Thyroid gland (tissue), 4 donors: ENCODE measurements around the gene DCHS1.

Experiments used
- CTCF ChIP-seq, 6 experiments: fragments of 200-600 bp in 3 of 6; fragments of 450-650 bp in 3 of 6; sonication (generic) in 3 of 6; IDR thresholded peaks; one replicate each; pipeline ENCODE4 v1.5.1; 2016 to 2019; ENCODE audit warnings: antibody characterized with exemption in 6 of 6, mild to moderate bottlenecking in 2 of 6, inconsistent platforms in 1 of 6, moderate library complexity in 1 of 6
- POLR2A ChIP-seq, 2 donors: fragments of 450-650 bp; IDR thresholded peaks; one replicate each; pipeline ENCODE4 v1.6.1; 2017; ENCODE audit warnings: antibody characterized with exemption in 2 of 2, mild to moderate bottlenecking in 2 of 2, moderate library complexity in 1 of 2

GRCh38 chr11:6621711-6622211, 33.8 kb downstream of the DCHS1 start:
- no peak for TF ChIP-seq CTCF (IDR thresholded peaks at IDR 0.05)
- TF ChIP-seq POLR2A (IDR thresholded peaks at IDR 0.05), result no peak
